ENCODE results near the gene EXOC6B.

Gene EXOC6B

GRCh38 chr2:72182547-72182946 is 643.3 kb downstream of the EXOC6B start:
- DNase-seq = no peak
- in situ Hi-C loops (cut with MboI; ENCODE audit: low pct_unique_long_range_greater_than_20kb, low sequenced_read_pairs) = no loop called here

- in situ Hi-C loops (cut with MboI; ENCODE audit: low pct_unique_long_range_greater_than_20kb, low sequenced_read_pairs) = no loop called here
- DNase-seq = no peak
Measured at GRCh38 chr2:72181616-72182015, 644.2 kb downstream of the EXOC6B start.

DNA sequence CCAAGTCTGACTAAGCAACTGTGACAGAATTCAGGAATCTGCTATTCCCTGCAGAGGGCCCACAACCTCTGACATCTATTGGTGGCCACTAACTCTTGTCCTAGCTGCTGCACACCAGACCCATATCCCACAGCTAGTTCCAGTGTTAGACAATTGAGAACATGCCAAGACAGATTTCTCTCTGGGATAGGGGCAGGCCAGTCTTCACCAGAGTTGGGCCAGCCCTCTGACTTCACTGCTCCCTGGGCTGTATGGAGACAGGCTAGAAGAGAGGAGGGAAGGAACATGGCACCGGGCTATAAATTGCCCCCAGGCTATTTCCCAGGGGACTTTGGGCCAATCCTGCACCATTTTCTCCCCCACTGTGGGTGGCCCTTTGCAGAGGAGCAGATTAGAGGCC is 645.5 kb downstream of the EXOC6B start:
- no peak for DNase-seq
- in situ Hi-C loops (cut with MboI; ENCODE audit: low pct_unique_long_range_greater_than_20kb, low sequenced_read_pairs) = no loop called here

- in situ Hi-C loops (cut with MboI; ENCODE audit: low pct_unique_long_range_greater_than_20kb, low sequenced_read_pairs) = no loop called here
- no peak for DNase-seq
Measured at GRCh38 chr2:72178551-72178950, 647.3 kb downstream of the EXOC6B start.

- in situ Hi-C loops (cut with MboI; ENCODE audit: low pct_unique_long_range_greater_than_20kb, low sequenced_read_pairs) = no loop called here
- no peak for DNase-seq
Measured at GRCh38 chr2:72176281-72176680, 649.6 kb downstream of the EXOC6B start.

DNA sequence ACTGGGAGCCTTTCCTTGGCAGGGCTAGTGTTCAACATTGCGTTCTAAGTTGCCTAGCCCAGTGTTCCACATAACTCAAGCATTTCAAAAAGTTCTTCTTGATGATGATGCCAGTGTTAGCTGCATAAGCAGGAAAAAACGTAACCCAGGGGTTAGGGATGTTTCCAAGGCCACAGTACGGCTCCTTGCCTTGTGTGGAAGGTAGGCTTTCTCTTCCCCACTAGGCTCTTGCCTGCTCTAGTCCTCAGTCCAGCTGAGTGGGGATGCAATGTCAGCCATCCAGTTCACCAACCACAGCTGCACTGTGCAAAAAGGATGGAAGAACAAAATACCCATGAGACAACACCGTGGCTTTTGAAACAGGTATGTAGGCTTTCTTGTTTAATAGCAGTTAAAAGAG is 650.2 kb downstream of the EXOC6B start:
- no peak for DNase-seq
- in situ Hi-C loops (cut with MboI; ENCODE audit: low pct_unique_long_range_greater_than_20kb, low sequenced_read_pairs) = no loop called here

DNA sequence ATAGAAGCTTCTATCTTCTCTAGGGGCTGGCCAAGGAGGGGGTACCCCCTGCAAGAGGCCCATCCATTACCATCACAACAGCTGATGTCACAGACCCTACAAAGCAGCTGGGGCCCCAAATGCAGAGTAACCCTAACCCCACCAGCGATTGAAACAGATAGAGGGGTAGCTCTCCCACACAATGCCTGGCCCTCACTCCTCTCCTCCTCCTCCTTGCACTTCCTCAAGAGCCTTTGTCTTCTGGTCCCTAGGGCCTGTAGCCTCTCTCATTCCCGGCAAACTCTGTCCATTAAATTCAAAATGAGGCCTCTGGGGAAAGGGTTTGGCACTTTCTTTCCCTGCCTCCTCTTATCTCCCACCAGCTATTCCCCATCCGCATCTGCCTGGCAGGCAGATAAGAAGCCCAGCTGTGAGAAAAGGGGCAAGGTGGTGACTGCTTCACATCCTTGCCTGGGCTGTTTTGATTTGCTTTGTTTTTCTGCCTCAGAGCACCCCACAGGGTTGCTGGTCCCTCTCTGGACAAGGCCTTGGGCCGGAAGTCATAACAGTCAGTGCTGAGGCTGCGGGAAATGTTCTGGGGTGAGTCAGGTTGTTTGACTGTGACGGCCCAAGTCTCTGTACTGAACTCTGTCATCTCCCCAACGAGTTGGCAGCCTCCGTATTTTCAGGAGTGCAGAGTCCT is 652.1 kb downstream of the EXOC6B start:
- no peak for DNase-seq
- in situ Hi-C loops (cut with MboI; ENCODE audit: low pct_unique_long_range_greater_than_20kb, low sequenced_read_pairs) = no loop called here

DNA sequence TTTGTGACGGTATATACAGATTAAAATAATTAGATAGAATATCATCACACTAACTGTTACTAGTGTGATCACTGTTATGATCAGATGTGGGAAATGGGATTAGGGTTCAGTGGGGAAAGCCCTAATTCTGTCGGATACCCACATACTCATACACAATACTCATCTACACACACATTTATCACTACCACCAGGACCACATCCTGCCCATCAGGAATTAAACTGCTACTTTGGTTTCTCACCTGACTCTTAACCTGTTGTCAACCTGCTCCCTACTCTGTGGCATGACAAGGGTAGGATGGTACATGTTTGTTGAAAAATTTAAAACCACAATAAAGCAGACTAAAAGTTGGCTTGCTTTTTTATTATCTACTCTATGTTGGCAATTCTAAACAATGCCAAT is 653.4 kb downstream of the EXOC6B start:
- in situ Hi-C loops (cut with MboI; ENCODE audit: low pct_unique_long_range_greater_than_20kb, low sequenced_read_pairs) = no loop called here
- DNase-seq = no peak

GRCh38 chr2:72166279-72166678 is 659.6 kb downstream of the EXOC6B start:
- in situ Hi-C loops (cut with MboI; ENCODE audit: low pct_unique_long_range_greater_than_20kb, low sequenced_read_pairs) = no loop called here
- DNase-seq = no peak

- in situ Hi-C loops (cut with MboI; ENCODE audit: low pct_unique_long_range_greater_than_20kb, low sequenced_read_pairs) = no loop called here
- DNase-seq = no peak
Measured at GRCh38 chr2:72165792-72166191, 660.0 kb downstream of the EXOC6B start.

GRCh38 chr2:72162574-72162973 is 663.3 kb downstream of the EXOC6B start:
- in situ Hi-C loops (cut with MboI; ENCODE audit: low pct_unique_long_range_greater_than_20kb, low sequenced_read_pairs) = no loop called here
- no peak for DNase-seq

DNA sequence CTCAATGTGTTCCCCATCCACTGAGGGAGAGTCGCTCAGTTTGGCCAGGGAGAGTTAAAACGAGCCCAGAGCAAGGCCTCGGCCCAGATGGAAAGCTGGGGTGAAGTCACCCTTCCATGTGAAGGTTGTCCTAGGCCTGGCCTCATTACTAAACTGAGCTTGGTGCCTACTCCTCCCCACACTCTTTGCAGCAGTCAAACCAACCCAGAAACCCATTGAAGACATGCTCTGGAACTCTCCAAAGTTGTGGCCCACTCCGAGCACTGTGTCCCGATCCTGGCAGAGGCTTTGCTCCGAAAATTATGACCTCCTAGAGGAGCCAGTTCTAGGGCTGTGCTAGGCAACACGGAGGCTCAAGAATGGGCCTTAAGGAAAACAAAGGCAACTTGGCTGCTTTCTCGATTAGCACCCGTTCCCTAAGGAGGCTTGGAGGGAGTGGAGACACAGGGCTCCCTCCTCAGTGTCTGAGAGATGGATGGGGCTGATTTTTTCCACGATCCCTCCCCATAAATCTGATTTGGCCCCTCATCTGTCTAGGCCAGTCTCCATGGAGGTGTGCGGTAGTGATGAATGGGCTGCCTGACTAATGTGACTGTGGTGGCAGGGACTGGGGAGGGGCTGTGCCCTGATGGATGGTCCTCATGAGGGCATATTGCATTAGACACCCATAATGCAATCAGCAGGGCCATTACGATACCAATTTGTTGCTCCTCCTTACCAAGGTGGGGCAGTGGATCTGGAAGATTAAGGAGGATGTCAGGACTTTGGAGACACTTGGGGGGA is 666.4 kb downstream of the EXOC6B start:
- in situ Hi-C loops (cut with MboI; ENCODE audit: low pct_unique_long_range_greater_than_20kb, low sequenced_read_pairs) = no loop called here
- DNase-seq = no peak

DNA sequence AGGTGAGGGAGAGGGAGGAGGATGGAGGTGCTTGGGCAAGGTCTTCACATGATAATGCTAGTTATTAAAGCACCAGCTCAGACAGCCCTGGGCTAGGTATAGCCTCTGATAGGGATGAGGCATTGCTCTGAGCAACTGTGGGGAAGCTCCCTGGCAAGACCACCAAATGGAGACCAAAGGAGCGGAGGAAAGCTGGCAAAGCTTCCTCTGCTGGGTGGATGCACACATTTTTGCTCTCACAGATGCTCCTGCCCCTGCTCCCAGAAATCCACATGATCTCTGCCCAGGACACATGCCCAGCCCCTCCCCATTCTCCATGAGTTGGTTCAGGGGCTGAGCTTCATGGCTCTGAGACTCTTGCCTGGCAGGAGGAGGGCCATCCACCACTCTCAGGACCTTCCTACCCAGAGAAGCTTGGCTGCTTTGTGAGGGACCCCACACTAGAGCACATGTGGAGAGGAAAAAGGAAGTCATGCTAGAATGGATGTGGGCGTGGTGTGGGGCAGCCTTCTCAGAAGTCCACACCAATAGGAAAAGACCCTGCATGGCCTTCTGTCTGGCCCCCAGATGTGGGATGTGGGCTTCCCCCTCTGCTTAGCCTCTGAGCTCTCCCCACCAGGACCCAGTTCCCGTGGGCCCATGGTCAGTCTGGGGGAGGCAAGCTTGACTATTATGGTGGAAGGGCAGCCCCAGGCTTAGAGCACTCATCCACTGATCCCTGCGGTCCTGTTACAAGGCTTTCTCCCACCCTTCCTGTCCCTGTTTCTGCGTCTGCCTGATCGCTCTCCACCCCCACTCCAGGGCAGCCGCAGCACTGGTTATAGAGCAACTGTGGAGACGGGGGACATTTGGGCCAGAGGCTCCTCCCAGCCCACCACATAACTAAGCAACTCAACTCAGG is 667.7 kb downstream of the EXOC6B start:
- in situ Hi-C loops (cut with MboI; ENCODE audit: low pct_unique_long_range_greater_than_20kb, low sequenced_read_pairs) = no loop called here
- no peak for DNase-seq

DNA sequence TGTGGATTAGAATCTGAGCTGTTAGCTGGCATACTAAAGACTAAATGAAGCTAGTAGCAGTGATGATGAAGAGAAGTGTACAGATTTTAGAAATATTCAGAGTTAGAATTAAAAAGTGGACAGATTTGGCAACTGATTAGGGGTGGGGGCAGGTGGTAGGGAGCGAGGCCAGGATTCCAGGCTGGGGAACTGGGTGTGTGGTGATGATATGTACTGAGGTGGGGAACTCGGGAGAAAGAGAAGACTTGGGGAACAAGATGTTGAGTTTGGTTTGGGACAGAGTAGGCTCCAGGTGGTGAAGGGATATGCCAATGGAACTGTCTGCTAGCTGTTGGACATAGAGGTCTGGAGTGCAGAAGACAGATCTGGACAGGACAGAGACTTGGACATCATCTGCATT is 669.0 kb downstream of the EXOC6B start:
- no peak for DNase-seq
- in situ Hi-C loops (cut with MboI; ENCODE audit: low pct_unique_long_range_greater_than_20kb, low sequenced_read_pairs) = no loop called here

DNA sequence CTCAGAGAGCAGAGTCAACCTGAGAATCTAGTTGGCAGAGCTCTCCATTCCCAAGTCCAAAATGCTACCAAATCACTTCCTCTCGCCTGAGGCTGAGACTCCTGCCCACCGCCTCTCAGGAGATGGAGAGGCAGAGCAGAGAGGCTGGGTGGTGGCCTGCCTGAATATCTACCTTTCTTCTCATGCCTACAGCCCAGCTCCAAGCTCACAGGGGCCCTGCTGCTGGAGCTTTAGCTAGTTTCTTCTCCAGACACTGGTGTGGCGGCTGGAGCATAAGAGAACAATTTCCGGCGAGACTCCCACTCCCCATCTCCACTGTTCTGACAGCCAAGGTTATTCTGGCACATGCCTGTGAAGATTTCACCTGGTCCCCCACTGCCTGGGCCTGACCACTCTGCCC is 670.1 kb downstream of the EXOC6B start:
- in situ Hi-C loops (cut with MboI; ENCODE audit: low pct_unique_long_range_greater_than_20kb, low sequenced_read_pairs) = no loop called here
- DNase-seq = no peak

- no peak for DNase-seq
- in situ Hi-C loops (cut with MboI; ENCODE audit: low pct_unique_long_range_greater_than_20kb, low sequenced_read_pairs) = no loop called here
Measured at GRCh38 chr2:72155151-72155550, 670.7 kb downstream of the EXOC6B start.

GRCh38 chr2:72154386-72154975 is 671.4 kb downstream of the EXOC6B start:
- DNase-seq = no peak
- in situ Hi-C loops (cut with MboI; ENCODE audit: low pct_unique_long_range_greater_than_20kb, low sequenced_read_pairs) = no loop called here

DNA sequence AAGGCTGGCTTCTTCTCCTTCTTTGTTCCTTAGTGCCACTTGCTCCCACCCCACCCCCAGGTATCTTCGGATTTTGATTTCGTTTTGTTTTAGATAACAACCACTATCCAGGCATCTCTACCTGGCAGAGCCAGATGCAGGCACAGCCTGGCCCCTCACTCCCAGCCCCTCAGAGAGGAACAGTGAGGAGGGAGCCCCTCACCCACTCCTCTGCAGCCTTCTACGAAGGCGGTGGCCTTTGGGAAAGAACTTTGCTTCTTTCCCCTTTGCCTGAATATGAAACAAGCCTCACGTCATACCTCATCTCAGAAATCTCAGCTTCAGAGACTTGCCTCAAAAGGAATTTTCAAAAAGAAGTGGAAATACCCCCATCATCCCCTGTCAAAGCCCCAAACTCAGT is 671.9 kb downstream of the EXOC6B start:
- in situ Hi-C loops (cut with MboI; ENCODE audit: low pct_unique_long_range_greater_than_20kb, low sequenced_read_pairs) = no loop called here
- no peak for DNase-seq

DNA sequence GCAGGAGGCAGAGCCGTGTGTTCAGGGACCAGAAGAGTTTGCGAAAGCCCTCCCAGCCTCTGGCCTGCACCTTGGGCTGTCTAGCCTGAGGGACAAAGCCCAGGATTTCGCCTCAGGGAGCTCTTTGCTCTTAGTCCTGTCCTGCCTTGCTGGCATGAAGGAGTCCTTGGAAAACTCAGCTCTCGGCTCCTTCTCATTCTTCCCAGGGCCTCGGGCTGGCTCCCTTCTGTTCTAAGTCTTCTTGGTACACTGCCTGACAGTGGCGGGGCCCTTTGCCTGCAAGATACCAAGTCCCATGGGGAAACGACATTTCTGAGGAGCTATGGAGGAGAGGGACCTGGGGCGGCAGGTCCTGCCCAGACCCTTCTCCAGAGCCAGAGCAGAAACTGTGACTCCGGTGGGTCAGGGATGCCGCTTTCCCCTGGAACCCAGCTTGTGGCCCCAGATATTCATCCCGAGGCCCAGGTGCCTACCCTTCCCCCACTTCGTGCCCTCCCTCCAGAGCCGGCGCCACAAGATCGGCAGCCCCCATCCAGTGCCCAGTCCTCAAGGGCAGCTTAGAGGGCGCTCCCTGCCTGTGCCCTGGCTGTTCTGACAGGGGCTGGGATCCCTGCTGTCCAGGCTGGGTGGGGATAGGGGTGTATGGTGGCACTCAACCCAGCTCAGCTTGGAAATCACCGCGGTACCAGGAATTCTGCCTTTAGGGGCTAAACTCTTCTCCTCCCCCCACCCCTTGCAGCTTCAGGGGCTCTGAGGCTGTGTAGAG is 672.6 kb downstream of the EXOC6B start:
- in situ Hi-C loops (cut with MboI; ENCODE audit: low pct_unique_long_range_greater_than_20kb, low sequenced_read_pairs) = no loop called here
- no peak for DNase-seq

Data from KBM-7 (cell line).